GM18909 (cell line): ENCODE data around the gene DRC1.
"Not testable (repeated sequence)": the region's sequence is repeated elsewhere in the genome, so short reads cannot be mapped to it uniquely, and the experiment has no call there.

ENCODE experiments used
- ATAC-seq: cut with Tn5 transposase; IDR thresholded peaks from one replicate; pipeline ENCODE4 v1.9.1; 2021; ENCODE audit warnings: mild to moderate bottlenecking; ENCODE audit not compliant: unreplicated experiment, poor library complexity

DRC1 gene

GRCh38 chr2:26461601-26462023, 59.9 kb downstream of the DRC1 start:
- no peak for ATAC-seq

DNA sequence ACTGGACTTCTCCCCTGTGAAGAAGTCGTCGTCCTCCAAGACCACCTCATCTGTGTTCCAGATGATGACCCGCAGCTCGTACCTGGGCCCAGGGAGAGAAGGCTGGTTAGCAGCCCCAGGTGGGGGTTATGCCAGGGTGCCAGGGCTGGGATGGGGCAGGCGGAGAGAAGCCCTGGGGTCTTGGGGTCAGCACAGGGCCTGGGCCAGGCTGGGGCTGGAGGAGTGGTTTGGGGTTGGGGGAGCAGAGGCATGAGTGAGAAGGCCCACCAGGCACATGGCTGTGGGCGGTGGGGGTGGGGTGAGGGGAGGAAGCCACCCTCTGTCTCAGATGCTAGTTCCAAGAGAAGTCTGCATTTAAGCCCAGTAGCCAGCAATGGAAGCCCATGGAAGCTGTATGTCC, 60.4 kb downstream of the DRC1 start:
- ATAC-seq: no peak

GRCh38 chr2:26462511-26463243, 61.0 kb downstream of the DRC1 start:
- ATAC-seq: no peak

GRCh38 chr2:26463244-26464192, 61.8 kb downstream of the DRC1 start:
- ATAC-seq: no peak

GRCh38 chr2:26464390-26465265, 62.9 kb downstream of the DRC1 start:
- ATAC-seq: no peak

DNA sequence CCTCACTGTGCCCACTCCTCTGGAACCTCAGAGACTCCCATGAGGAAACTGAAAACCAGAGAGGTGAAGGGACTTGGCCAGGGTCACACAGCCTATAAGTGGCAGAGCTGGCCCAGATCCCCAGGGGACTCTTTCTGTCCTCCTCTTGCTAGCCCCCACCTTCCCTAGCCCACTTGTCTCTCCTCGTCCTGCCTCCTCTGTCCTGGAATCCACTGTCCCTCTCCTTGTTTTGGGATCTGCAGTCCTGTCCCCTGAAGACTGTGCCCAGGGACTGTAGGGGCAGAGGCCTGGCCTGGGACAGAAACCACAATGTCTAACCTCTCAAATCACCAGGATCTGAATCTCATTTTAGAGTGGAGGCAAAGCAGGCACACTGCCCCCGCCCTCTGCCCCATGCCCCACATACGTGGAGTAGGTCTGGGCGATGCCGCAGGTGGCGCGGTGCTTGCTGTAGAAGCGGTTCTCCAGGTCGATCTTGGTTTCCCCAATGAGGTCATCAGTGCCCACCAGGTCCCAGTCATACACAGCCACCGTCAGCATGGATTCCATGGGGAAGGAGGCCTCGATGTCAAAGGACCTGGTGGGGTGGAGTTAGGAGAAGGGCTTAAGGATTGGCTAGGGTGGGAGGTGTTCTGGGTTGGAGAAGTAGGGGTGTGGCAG, 63.7 kb downstream of the DRC1 start:
- no peak for ATAC-seq

- no peak for ATAC-seq
Measured at GRCh38 chr2:26465981-26466471, 64.3 kb downstream of the DRC1 start.

GRCh38 chr2:26466662-26467310, 65.1 kb downstream of the DRC1 start:
- no peak for ATAC-seq

DNA sequence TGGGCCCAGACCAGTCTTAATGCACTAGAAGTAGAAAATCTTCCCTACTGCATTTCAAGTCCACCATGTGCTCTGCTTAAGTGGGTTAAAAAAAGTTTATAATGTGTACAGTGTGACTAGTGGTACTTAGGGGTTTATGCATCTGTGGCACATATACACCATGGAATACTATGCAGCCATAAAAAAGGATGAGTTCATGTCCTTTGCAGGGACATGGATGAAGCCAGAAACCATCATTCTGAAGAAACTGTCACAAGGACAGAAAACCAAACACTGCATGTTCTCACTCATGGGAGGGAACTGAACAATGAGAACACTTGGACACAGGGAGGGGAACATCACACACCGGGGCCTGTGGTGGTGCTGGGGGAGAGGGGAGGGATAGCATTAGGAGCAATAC, 66.8 kb downstream of the DRC1 start:
- not testable (repeated sequence) for ATAC-seq

DNA sequence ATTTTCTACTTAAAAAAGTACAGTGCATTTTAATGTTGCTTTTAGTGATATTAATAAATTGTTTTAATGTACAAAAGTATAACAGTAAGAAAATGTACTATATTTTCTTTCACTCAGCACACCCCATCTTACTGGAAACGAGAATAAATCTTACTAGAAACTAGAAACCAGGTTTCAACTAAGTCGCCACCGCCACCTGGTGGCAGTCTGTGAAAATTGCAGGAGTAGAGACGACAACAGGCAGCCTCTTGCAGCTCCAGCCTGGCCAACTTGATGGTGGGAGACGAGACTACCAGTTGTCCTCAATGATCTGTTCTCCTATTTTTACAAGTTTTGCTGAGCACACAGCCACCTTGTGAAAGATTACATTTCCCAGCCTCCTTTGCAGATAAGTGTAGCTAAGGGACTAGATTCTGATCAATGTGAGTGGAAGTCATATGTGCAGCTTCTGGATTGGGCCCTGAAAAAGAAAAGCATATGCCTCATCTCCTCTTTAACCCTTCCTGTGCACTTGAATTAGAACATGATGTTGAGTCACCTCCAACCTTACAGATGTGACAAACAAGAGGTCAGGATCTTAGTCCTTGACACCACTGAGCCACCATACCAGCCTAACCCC, 67.5 kb downstream of the DRC1 start:
- no peak for ATAC-seq

- no peak for ATAC-seq
Measured at GRCh38 chr2:26469955-26470354, 68.2 kb downstream of the DRC1 start.

- ATAC-seq: no peak
Measured at GRCh38 chr2:26470601-26471260, 69.0 kb downstream of the DRC1 start.

GRCh38 chr2:26471289-26471688, 69.6 kb downstream of the DRC1 start:
- no peak for ATAC-seq

- ATAC-seq: no peak
Measured at GRCh38 chr2:26471766-26472706, 70.3 kb downstream of the DRC1 start.

DNA sequence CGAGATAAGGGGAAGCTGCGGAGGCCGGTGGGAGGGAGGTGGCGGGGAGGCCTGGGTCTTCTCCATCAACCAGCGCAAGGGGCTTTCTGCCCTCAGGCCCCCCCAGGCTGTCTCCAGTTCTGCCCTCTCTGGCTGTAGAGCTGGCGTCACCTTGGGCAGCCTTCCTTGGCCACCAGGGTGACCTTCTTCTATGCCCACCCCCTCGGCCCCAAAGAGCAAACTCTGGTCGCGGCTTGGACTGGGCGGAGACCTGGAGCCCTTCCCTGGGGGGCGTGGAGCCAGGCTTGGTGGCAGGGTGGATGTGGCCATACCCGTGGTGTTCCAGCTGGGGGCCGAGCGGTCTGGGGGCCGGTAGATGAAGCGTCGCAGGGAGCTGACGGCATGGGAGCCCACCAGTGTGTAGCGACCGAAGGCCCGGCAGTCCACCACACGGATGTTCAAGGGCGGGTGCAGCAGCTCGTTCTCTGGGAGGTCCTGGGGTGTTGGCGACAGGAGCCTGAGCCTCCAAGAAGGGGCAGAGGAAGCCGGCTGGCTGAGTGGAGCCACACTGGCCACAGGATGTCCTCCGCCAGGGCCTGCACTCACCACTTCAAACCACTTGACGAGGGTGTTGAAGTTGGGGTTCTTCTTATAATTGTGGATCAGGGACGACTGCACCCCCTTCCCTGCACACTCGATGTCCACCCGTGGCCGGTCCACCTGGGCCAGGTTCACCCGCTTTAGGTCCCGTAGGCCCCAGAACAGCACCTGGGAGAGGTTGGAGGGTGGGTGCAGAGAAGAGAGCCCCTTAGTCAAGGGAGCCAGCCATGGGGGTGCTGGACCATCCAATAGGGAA, 71.3 kb downstream of the DRC1 start:
- no peak for ATAC-seq

- no peak for ATAC-seq
Measured at GRCh38 chr2:26473796-26474195, 72.1 kb downstream of the DRC1 start.
